DMS153 treated with DMSO at 0.1 percent for 48 hours (cell line): ENCODE data around the gene SLC7A6.

ENCODE experiments used
- DNase-seq: peaks from one replicate; lab custom pipeline; 2025; ENCODE audit not compliant: unreplicated experiment; lab: John Stamatoyannopoulos, UW

SLC7A6 gene

GRCh38 chr16:68298907-68299561 lies 34.7 kb downstream of the SLC7A6 start:
- no peak for DNase-seq

- no peak for DNase-seq
Observed at GRCh38 chr16:68299571-68300453, 35.5 kb downstream of the SLC7A6 start.

- DNase-seq = no peak
Observed at GRCh38 chr16:68300734-68301459, 36.6 kb downstream of the SLC7A6 start.

GRCh38 chr16:68306633-68307032 lies 42.3 kb downstream of the SLC7A6 start:
- DNase-seq = no peak

- DNase-seq = no peak
Observed at GRCh38 chr16:68309799-68310198, 45.5 kb downstream of the SLC7A6 start.

- DNase-seq = no peak
Observed at GRCh38 chr16:68310437-68310773, 46.1 kb downstream of the SLC7A6 start.

- DNase-seq = peak; percentile 85
Observed at GRCh38 chr16:68310774-68311511, 46.6 kb downstream of the SLC7A6 start, which contains the start of the genes PRMT7 and SLC7A6OS. TSS of gene PRMT7 (plus strand) at chr16:68311019. CDS start at chr16:68315980, 4,961 bp downstream. TSS of gene SLC7A6OS (minus strand) at chr16:68310946. CDS start at chr16:68310926, 20 bp downstream.

GRCh38 chr16:68313116-68313515 lies 48.8 kb downstream of the SLC7A6 start:
- no peak for DNase-seq

- no peak for DNase-seq
Observed at GRCh38 chr16:68319185-68319908, 55.0 kb downstream of the SLC7A6 start.

GRCh38 chr16:68324336-68324735 lies 60.0 kb downstream of the SLC7A6 start:
- DNase-seq = no peak

- DNase-seq = no peak
Observed at GRCh38 chr16:68324780-68325357, 60.5 kb downstream of the SLC7A6 start.

- peak; percentile 73 for DNase-seq
Observed at GRCh38 chr16:68328151-68328859, 64.0 kb downstream of the SLC7A6 start.

GRCh38 chr16:68328860-68329390 lies 64.6 kb downstream of the SLC7A6 start:
- DNase-seq = no peak

GRCh38 chr16:68331879-68332410 lies 67.6 kb downstream of the SLC7A6 start:
- no peak for DNase-seq

- no peak for DNase-seq
Observed at GRCh38 chr16:68332411-68333121, 68.2 kb downstream of the SLC7A6 start.

GRCh38 chr16:68335175-68335574 lies 70.8 kb downstream of the SLC7A6 start:
- no peak for DNase-seq

- no peak for DNase-seq
Observed at GRCh38 chr16:68338326-68339119, 74.2 kb downstream of the SLC7A6 start.
